DND-41 (cell line): ENCODE data around the gene TMEM14C.
A peak's percentile ranks its signal among the peaks of the same experiment; 100 is the strongest.

Source experiments
- ATAC-seq: fragments of 200-7000 bp; cut with Tn5 transposase; 3 replicates; pipeline ENCODE4 v1.9.1; 2021; ENCODE audit warnings: low read depth; ENCODE audit not compliant: insufficient read depth
- DNase-seq: peaks from one replicate; pipeline ENCODE4 v3.0.0-alpha.2; 2020
- H2AFZ ChIP-seq: 2 replicates; pipeline ENCODE4 v1.6.0; 2012; ENCODE audit warnings: low read depth, low read length
- H3K27ac ChIP-seq: 2 replicates; pipeline ENCODE4 v1.5.1; 2012; ENCODE audit warnings: low read length, inconsistent platforms
- H3K27me3 ChIP-seq: fragments of 200-600 bp; sonication (generic); 2 replicates; pipeline ENCODE4 v1.6.0; 2012; ENCODE audit warnings: low read length, mild to moderate bottlenecking, inconsistent platforms; ENCODE audit not compliant: insufficient read depth, poor library complexity
- H3K36me3 ChIP-seq: 2 replicates; pipeline ENCODE4 v1.5.1; 2012; ENCODE audit warnings: low read length, inconsistent platforms; ENCODE audit not compliant: insufficient read depth
- H3K4me1 ChIP-seq: 2 replicates; pipeline ENCODE4 v1.5.1; 2012; ENCODE audit warnings: mild to moderate bottlenecking, low read length; ENCODE audit not compliant: insufficient read depth
- H3K4me2 ChIP-seq: 2 replicates; pipeline ENCODE4 v1.6.0; 2012; ENCODE audit warnings: mild to moderate bottlenecking, moderate library complexity, low read length, inconsistent platforms; ENCODE audit not compliant: insufficient read depth
- H3K4me3 ChIP-seq, 2 experiments: fragments of 200-600 bp in 1 of 2; shearing (Covaris generic) in 1 of 2; 2 replicates each; pipeline ENCODE4 v1.5.1; 2012 to 2016; ENCODE audit warnings: inconsistent platforms in 2 of 2, low read length in 2 of 2, mild to moderate bottlenecking in 2 of 2, low read depth in 1 of 2, moderate library complexity in 1 of 2
- H3K79me2 ChIP-seq: 2 replicates; pipeline ENCODE4 v1.6.0; 2012; ENCODE audit warnings: low read length, inconsistent platforms; ENCODE audit not compliant: insufficient read depth
- H3K9ac ChIP-seq: 2 replicates; pipeline ENCODE4 v1.6.0; 2012; ENCODE audit warnings: low read depth, mild to moderate bottlenecking, inconsistent platforms, low read length, moderate library complexity
- H3K9me3 ChIP-seq: 2 replicates; pipeline ENCODE4 v1.5.1; 2012; ENCODE audit warnings: low read length, moderate library complexity, mild to moderate bottlenecking, inconsistent platforms; ENCODE audit not compliant: insufficient read depth, severe bottlenecking
- H4K20me1 ChIP-seq: 2 replicates; pipeline ENCODE4 v1.6.0; 2012; ENCODE audit warnings: low read length; ENCODE audit not compliant: insufficient read depth
- EZH2 ChIP-seq: IDR thresholded peaks from 3 replicates; pipeline ENCODE4 v1.6.1; 2012; ENCODE audit warnings: borderline replicate concordance, low read depth, mild to moderate bottlenecking, moderate library complexity, low read length, inconsistent platforms; ENCODE audit not compliant: severe bottlenecking
- TF ChIP-seq, protein P1 (sequence below): IDR thresholded peaks from 2 replicates; pipeline ENCODE4 v1.5.1; 2012; ENCODE audit warnings: borderline replicate concordance, low read length, moderate library complexity, mild to moderate bottlenecking; ENCODE audit not compliant: poor library complexity, severe bottlenecking; ENCODE audit errors: extremely low read depth

The TMEM14C gene

DNA sequence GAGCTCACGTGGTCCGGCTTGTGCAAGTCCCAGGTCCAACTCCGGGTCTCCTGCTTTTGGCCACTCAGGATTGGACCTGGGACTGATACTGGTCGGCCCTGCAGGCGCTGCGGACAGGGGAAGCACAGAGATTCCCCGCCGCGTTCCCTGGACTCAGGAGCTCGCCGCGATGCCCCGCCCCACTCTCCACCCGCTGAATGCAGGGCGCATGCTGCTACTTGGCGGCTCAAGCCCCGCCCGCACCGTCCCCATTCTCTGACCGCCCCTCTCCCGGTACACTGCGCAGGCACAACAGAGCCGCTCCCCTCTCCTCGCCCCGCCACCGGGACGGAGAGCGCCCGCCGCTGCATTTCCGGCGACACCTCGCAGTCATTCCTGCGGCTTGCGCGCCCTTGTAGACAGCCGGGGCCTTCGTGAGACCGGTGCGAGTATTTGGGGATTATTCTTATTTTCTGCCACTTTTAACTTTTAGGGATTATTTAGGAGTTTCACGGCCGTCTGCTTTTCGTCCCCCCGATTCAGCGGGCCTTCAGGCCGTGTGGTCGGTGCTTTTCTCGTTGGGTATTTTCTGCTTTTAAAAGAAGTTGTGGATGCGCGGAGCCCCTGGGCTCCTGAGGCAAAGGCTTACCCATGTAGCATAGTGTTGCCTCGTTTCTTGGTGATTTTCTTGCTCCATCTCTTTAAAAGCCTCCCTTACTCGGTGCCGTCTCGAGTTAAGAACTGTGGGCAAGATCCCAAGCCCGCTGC, at the start of gene TMEM14C:
Gene TMEM14C, plus strand, starts transcription at position 251 of the 747 bp plus-strand sequence. CDS start 1,544 bp downstream, outside the sequence.
- no peak for TF ChIP-seq EZH2
- TF ChIP-seq, protein P1, sequence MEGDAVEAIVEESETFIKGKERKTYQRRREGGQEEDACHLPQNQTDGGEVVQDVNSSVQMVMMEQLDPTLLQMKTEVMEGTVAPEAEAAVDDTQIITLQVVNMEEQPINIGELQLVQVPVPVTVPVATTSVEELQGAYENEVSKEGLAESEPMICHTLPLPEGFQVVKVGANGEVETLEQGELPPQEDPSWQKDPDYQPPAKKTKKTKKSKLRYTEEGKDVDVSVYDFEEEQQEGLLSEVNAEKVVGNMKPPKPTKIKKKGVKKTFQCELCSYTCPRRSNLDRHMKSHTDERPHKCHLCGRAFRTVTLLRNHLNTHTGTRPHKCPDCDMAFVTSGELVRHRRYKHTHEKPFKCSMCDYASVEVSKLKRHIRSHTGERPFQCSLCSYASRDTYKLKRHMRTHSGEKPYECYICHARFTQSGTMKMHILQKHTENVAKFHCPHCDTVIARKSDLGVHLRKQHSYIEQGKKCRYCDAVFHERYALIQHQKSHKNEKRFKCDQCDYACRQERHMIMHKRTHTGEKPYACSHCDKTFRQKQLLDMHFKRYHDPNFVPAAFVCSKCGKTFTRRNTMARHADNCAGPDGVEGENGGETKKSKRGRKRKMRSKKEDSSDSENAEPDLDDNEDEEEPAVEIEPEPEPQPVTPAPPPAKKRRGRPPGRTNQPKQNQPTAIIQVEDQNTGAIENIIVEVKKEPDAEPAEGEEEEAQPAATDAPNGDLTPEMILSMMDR = no peak
- peaks cover 51% of the 10 kb centered on the region for H3K79me2 ChIP-seq
- H3K4me2 ChIP-seq = peak within 1 kb of the TSS; percentile 61
- peaks cover 7% of the 10 kb centered on the region for H3K9me3 ChIP-seq
- peak within 1 kb of the TSS; percentile 95 for H3K27ac ChIP-seq
- H3K36me3 ChIP-seq = peaks cover 22% of the 10 kb centered on the region
- no peaks in the 10 kb centered on the region for H3K27me3 ChIP-seq
- H3K4me1 ChIP-seq = peaks cover 65% of the 10 kb centered on the region
- peak; percentile 95 for DNase-seq
- peak within 1 kb of the TSS; percentile 86 for H2AFZ ChIP-seq
- ATAC-seq = peak; percentile 87
- peak within 1 kb of the TSS; percentile 49 to 72 for H3K4me3 ChIP-seq
- H4K20me1 ChIP-seq = no peaks in the 10 kb centered on the region
- peak within 1 kb of the TSS; percentile 91 for H3K9ac ChIP-seq

DNA sequence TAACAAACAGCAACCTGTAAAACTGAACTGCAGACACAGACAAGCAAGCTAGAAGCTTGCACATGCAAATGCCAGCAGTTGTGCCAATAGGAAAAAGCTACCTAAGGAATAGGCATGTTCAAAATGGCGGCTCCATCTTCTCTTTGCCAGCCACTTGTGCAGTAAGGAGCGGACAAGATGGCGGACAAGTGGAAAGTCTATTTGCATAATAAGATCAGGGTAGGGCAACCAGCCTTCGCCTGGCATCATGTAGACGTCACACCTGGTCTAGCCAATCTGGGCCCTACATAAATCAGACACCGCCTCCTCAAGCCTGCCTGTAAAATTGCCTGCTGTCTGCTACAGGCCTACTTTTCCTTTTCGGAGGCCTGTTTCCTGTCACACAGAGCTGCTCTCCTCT, 46.5 kb upstream of the TMEM14C start:
- DNase-seq = no peak
- H2AFZ ChIP-seq = no peak overlapping the region
- H3K79me2 ChIP-seq = no peaks in the 10 kb centered on the region

DNA sequence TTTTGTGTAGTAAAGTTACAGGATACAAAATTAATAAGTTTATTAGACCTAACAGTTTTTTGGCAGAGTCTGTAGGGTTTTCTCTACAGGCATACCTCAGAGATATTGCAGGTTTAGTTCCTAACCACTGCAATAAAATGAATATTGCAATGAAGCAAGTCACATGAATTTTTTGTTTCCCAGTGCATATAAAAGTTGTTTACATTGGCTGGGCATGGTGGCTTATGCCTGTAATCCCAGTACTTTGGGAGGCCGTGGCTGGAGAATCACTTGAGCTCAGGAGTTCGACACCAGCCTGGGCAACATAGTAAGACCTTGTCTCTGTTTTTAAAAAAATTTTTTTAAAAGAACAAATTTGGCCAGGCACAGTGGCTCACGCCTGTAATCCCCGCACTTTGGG, 44.4 kb upstream of the TMEM14C start:
- ATAC-seq = no peak

More for the DNA sequence above, 46.5 kb upstream of the TMEM14C start:
- no peak for ATAC-seq
- Histone ChIP-seq H4K20me1 (no peaks in the 10 kb centered on the region), H3K4me2 (no peak overlapping the region), H3K27ac (no peak overlapping the region), H3K9ac (no peak overlapping the region), H3K9me3 (no peaks in the 10 kb centered on the region), H3K36me3 (no peaks in the 10 kb centered on the region), H3K27me3 (no peaks in the 10 kb centered on the region), H3K4me3 (no peak overlapping the region), H3K4me1 (no peaks in the 10 kb centered on the region)
- TF ChIP-seq EZH2 = no peak
- TF ChIP-seq, protein P1 = no peak

More for the DNA sequence above, 44.4 kb upstream of the TMEM14C start:
- DNase-seq = no peak
- Histone ChIP-seq H3K79me2 (no peaks in the 10 kb centered on the region), H3K4me3 (no peak overlapping the region), H3K36me3 (no peaks in the 10 kb centered on the region), H3K27ac (no peak overlapping the region), H2AFZ (no peak overlapping the region), H4K20me1 (no peaks in the 10 kb centered on the region), H3K9me3 (peaks cover 5% of the 10 kb centered on the region), H3K4me1 (no peaks in the 10 kb centered on the region), H3K4me2 (no peak overlapping the region), H3K27me3 (no peaks in the 10 kb centered on the region), H3K9ac (no peak overlapping the region)
- TF ChIP-seq EZH2 = no peak
- TF ChIP-seq, protein P1 = no peak
